GM23338 (cell line): ENCODE measurements around the gene RAD51. TPM values are rescaled to one million over a fixed set of nuclear protein-coding genes. Genes with fewer than 3 reads are reported as not detected.

Experiments used
- ATAC-seq: fragments of 200-7000 bp; cut with Tn5 transposase; 3 replicates; pipeline ENCODE4 v1.9.1; 2020
- DNase-seq: peaks from one replicate; pipeline ENCODE4 v3.0.0-alpha.2; 2015; ENCODE audit warnings: low spot score
- H2AFZ ChIP-seq: fragments of 200-600 bp; sonication (generic); 2 replicates; pipeline ENCODE4 v1.8.0; 2016; ENCODE audit warnings: antibody characterized with exemption, mild to moderate bottlenecking, moderate library complexity
- H3F3A ChIP-seq: fragments of 200-600 bp; sonication (generic); replicated peaks from 2 replicates; pipeline ENCODE4 v1.8.0; 2017; ENCODE audit warnings: antibody characterized with exemption, mixed run types, low read depth
- H3K27ac ChIP-seq: fragments of 200-600 bp; sonication (generic); 2 replicates; pipeline ENCODE4 v1.6.1; 2016; ENCODE audit warnings: low read depth
- H3K27me3 ChIP-seq: fragments of 200-600 bp; sonication (generic); 2 replicates; pipeline ENCODE4 v1.8.0; 2016; ENCODE audit warnings: mild to moderate bottlenecking, mixed run types, moderate library complexity; ENCODE audit not compliant: insufficient read depth
- H3K36me3 ChIP-seq: fragments of 200-600 bp; sonication (generic); 2 replicates; pipeline ENCODE4 v1.8.0; 2016; ENCODE audit warnings: mild to moderate bottlenecking; ENCODE audit not compliant: insufficient read depth
- H3K4me1 ChIP-seq: fragments of 200-600 bp; sonication (generic); 2 replicates; pipeline ENCODE4 v1.8.0; 2016; ENCODE audit warnings: mild to moderate bottlenecking, moderate library complexity; ENCODE audit not compliant: insufficient read depth
- H3K4me2 ChIP-seq: fragments of 200-600 bp; sonication (generic); 2 replicates; pipeline ENCODE4 v1.7.1; 2017; ENCODE audit warnings: mixed run types
- H3K4me3 ChIP-seq: fragments of 200-600 bp; sonication (generic); 2 replicates; pipeline ENCODE4 v1.6.1; 2016; ENCODE audit warnings: mixed run types
- H3K79me2 ChIP-seq: fragments of 200-600 bp; sonication (generic); replicated peaks from 2 replicates; pipeline ENCODE4 v1.8.0; 2017; ENCODE audit warnings: mild to moderate bottlenecking; ENCODE audit not compliant: insufficient read depth
- H3K9me2 ChIP-seq: fragments of 200-600 bp; sonication (generic); 2 replicates; pipeline ENCODE4 v1.8.0; 2017; ENCODE audit not compliant: insufficient read depth
- H4K20me1 ChIP-seq: fragments of 200-600 bp; sonication (generic); replicated peaks from 2 replicates; pipeline ENCODE4 v1.8.0; 2017; ENCODE audit warnings: mild to moderate bottlenecking; ENCODE audit not compliant: insufficient read depth
- H3K27ac Mint-ChIP-seq: 2 replicates; pipeline ENCODE4 v1.8.0; 2020; ENCODE audit warnings: inconsistent platforms, mild to moderate bottlenecking, moderate library complexity, mixed read lengths
- H3K27me3 Mint-ChIP-seq: 3 replicates; pipeline ENCODE4 v1.8.0; 2022; ENCODE audit warnings: low read depth, mild to moderate bottlenecking, moderate library complexity, mixed read lengths, inconsistent platforms; ENCODE audit not compliant: insufficient read depth, poor library complexity
- H3K36me3 Mint-ChIP-seq: 3 replicates; pipeline ENCODE4 v1.8.0; 2021; ENCODE audit warnings: low read depth, mild to moderate bottlenecking, inconsistent platforms, moderate library complexity, mixed read lengths
- H3K4me1 Mint-ChIP-seq: 3 replicates; pipeline ENCODE4 v1.8.0; 2020; ENCODE audit warnings: mild to moderate bottlenecking, inconsistent platforms, mixed read lengths
- H3K4me3 Mint-ChIP-seq: 3 replicates; pipeline ENCODE4 v1.8.0; 2021; ENCODE audit warnings: moderate library complexity, mild to moderate bottlenecking, inconsistent platforms, mixed read lengths
- H3K9me3 Mint-ChIP-seq: 3 replicates; pipeline ENCODE4 v1.8.0; 2020; ENCODE audit warnings: moderate library complexity, mild to moderate bottlenecking, inconsistent platforms, mixed read lengths
- CREB1 ChIP-seq: fragments of 250-450 bp; sonication (Bioruptor Pico); IDR thresholded peaks from 2 replicates; pipeline ENCODE4 v1.5.0; 2020; ENCODE audit warnings: low read depth, mild to moderate bottlenecking, moderate library complexity
- CTCF ChIP-seq, 2 experiments: fragments of 200-600 bp in 1 of 2; sonication (generic) in 1 of 2; conservative IDR thresholded peaks; 2 replicates each; pipeline versions ENCODE4 v1.5.1 to v1.6.1; 2016 to 2017; ENCODE audit warnings: antibody characterized with exemption in 2 of 2, low read depth in 2 of 2, mild to moderate bottlenecking in 2 of 2, moderate library complexity in 1 of 2
- EZH2 ChIP-seq: fragments of 200-600 bp; sonication (generic); IDR thresholded peaks from one replicate; pipeline ENCODE4 v1.8.0; 2017; ENCODE audit warnings: antibody characterized with exemption, mild to moderate bottlenecking, low read depth; ENCODE audit not compliant: unreplicated experiment
- JUNB ChIP-seq: IDR thresholded peaks from one replicate; pipeline ENCODE4 v1.6.1; 2016; ENCODE audit warnings: antibody characterized with exemption; ENCODE audit not compliant: unreplicated experiment
- NANOG ChIP-seq: IDR thresholded peaks from 2 replicates; pipeline ENCODE4 v1.6.1; 2016; ENCODE audit warnings: antibody characterized with exemption, borderline replicate concordance
- REST ChIP-seq: IDR thresholded peaks from one replicate; pipeline ENCODE4 v1.6.1; 2018; ENCODE audit warnings: antibody characterized with exemption; ENCODE audit not compliant: unreplicated experiment
- STAT1 ChIP-seq: IDR thresholded peaks from one replicate; pipeline ENCODE4 v1.6.1; 2016; ENCODE audit warnings: antibody characterized with exemption; ENCODE audit not compliant: unreplicated experiment
- ZNF114 ChIP-seq: fragments of 250-450 bp; sonication (Bioruptor Pico); IDR thresholded peaks from 2 replicates; pipeline ENCODE4 v1.5.0; 2020; ENCODE audit warnings: mild to moderate bottlenecking, moderate library complexity
- ZNF331 ChIP-seq: fragments of 250-450 bp; sonication (Bioruptor Pico); IDR thresholded peaks from 2 replicates; pipeline ENCODE4 v1.5.0; 2020; ENCODE audit warnings: low read depth, mild to moderate bottlenecking, moderate library complexity
- ZNF462 ChIP-seq: fragments of 250-450 bp; sonication (Bioruptor Pico); IDR thresholded peaks from 2 replicates; pipeline ENCODE4 v1.5.0; 2020; ENCODE audit warnings: mild to moderate bottlenecking, moderate library complexity
- polyA plus RNA-seq: library from polyadenylated mRNA; unstranded; fragments of >200 nt; fragmentation: Nextera tagmentation; extraction: Ambion mirVana; gene quantifications from 2 replicates; pipeline ENCODE4 v1.2.1, GENCODE V29; 2016
- total RNA-seq: library from RNA; depleted of rRNA; stranded (reverse); fragments of >200 nt; shearing (Covaris generic); gene quantifications from 2 replicates; pipeline ENCODE4 v1.2.3, GENCODE V29; 2014

The RAD51 gene
- total and polyA plus RNA-seq, 2 experiments from 2014 or later, result 20.3 to 26.2 TPM

- no peak for TF ChIP-seq JUNB
- TF ChIP-seq CREB1 (CRISPR knock-in tag), result no peak
- no peak for TF ChIP-seq NANOG
- no peak for TF ChIP-seq REST
Observed at GRCh38 chr15:40706121-40706520, 11.1 kb downstream of the RAD51 start (continued).

- no peak for DNase-seq
- H3K4me3 ChIP-seq, result no peak overlapping the region
- H3K36me3 ChIP-seq, result peaks cover 21% of the 10 kb centered on the region
- no peak overlapping the region for H3K4me2 ChIP-seq
- H3K27me3 ChIP-seq, result no peaks in the 10 kb centered on the region
- Mint-ChIP-seq H3K4me3 (no peak overlapping the region), H3K4me1 (no peaks in the 10 kb centered on the region), H3K9me3 (no peaks in the 10 kb centered on the region; the same call in 2 of the 3 replicates), H3K36me3 (peaks cover 64% of the 10 kb centered on the region), H3K27ac (no peak overlapping the region), H3K27me3 (peaks cover 2% of the 10 kb centered on the region)
- no peak overlapping the region for H3K27ac ChIP-seq
- H2AFZ ChIP-seq, result no peak overlapping the region
- no peaks in the 10 kb centered on the region for H4K20me1 ChIP-seq
- H3F3A ChIP-seq, result no peaks in the 10 kb centered on the region
- H3K79me2 ChIP-seq, result no peaks in the 10 kb centered on the region
- H3K9me2 ChIP-seq, result no peaks in the 10 kb centered on the region
- ATAC-seq, result no peak
- no peaks in the 10 kb centered on the region for H3K4me1 ChIP-seq
- TF ChIP-seq STAT1 (no peak), NANOG (no peak), EZH2 (no peak), CREB1 (CRISPR knock-in tag) (no peak), ZNF114 (no peak), ZNF331 (CRISPR knock-in tag) (no peak), ZNF462 (CRISPR knock-in tag) (no peak), JUNB (no peak), CTCF (conservative IDR thresholded peaks at IDR 0.05; ENCODE audit: low read depth in 2 of 2) (no peak), REST (no peak)
Observed at GRCh38 chr15:40714144-40714543, 19.2 kb downstream of the RAD51 start.
